Gastrocnemius medialis (tissue), 4 donors: ENCODE measurements around the gene SPATA13. TPM values are rescaled to one million over a fixed set of nuclear protein-coding genes. Genes with fewer than 3 reads are reported as not detected.

Experiments
- ATAC-seq, 2 donors: fragments of 150-250 bp; one replicate each; pipeline ENCODE4 v1.9.1; 2016
- DNase-seq, 2 donors: peaks; one replicate each; pipeline ENCODE4 v3.0.0-alpha.2; 2019
- H3K27ac ChIP-seq, 4 donors: fragments of 200-600 bp; sonication (generic); 1 replicate in 1 of 4; 2 replicates in 3 of 4; pipeline ENCODE4 v1.5.1; 2016 to 2018; ENCODE audit warnings: mild to moderate bottlenecking in 2 of 4, moderate library complexity in 1 of 4
- H3K27me3 ChIP-seq, 3 donors: fragments of 200-600 bp; sonication (generic) in 2 of 3; 1 replicate in 1 of 3; 2 replicates in 2 of 3; pipeline versions ENCODE4 v1.5.1 to v1.6.0; 2016 to 2019; ENCODE audit warnings: mild to moderate bottlenecking in 1 of 3, moderate library complexity in 1 of 3
- H3K36me3 ChIP-seq, 2 donors: fragments of 200-600 bp; sonication (generic) in 1 of 2; one replicate each; pipeline ENCODE4 v1.5.1; 2017 to 2018
- H3K4me1 ChIP-seq, 2 donors: fragments of 200-600 bp; sonication (generic) in 1 of 2; one replicate each; pipeline ENCODE4 v1.5.1; 2016 to 2017; ENCODE audit warnings: mild to moderate bottlenecking in 2 of 2
- H3K4me3 ChIP-seq, 4 donors: fragments of 200-600 bp; sonication (generic) in 3 of 4; 1 replicate in 1 of 4; 2 replicates in 3 of 4; pipeline ENCODE4 v1.5.1; 2016 to 2019; ENCODE audit warnings: mild to moderate bottlenecking in 2 of 4
- H3K9me3 ChIP-seq, 3 donors: fragments of 200-600 bp; sonication (generic) in 2 of 3; 1 replicate in 1 of 3; 2 replicates in 2 of 3; pipeline ENCODE4 v1.5.1; 2016 to 2019
- POLR2A ChIP-seq, 2 donors: fragments of 450-650 bp; IDR thresholded peaks; one replicate each; pipeline ENCODE4 v1.6.1; 2017; ENCODE audit warnings: antibody characterized with exemption in 2 of 2, mild to moderate bottlenecking in 2 of 2, moderate library complexity in 2 of 2
- in situ Hi-C, 4 donors: fragments of 200-750 bp; cut with MboI; loops; one replicate each; pipeline versions ENCODE4 v1.15.0 to v1.8.0; 2017; ENCODE audit warnings: low sequenced_read_pairs in 4 of 4
- intact Hi-C: fragments of 100-400 bp; cut with DNase I; formaldehyde crosslinking; loops from one replicate; pipeline ENCODE4 v1.15.1; 2023; ENCODE audit warnings: low total_unique reads
- total RNA-seq, 4 donors: library from RNA; depleted of rRNA; stranded (reverse); fragments of >200 nt; gene quantifications; one replicate each; pipeline versions ENCODE4 v1.1.0 to v1.2.3, GENCODE V29; 2016
- TF ChIP-seq, protein P1 (sequence below), 5 experiments: fragments of 450-650 bp in 3 of 5; fragments of 200-600 bp in 2 of 5; sonication (generic) in 2 of 5; IDR thresholded peaks in 4 of 5; conservative IDR thresholded peaks in 1 of 5; 1 replicate in 4 of 5; 2 replicates in 1 of 5; pipeline ENCODE4 v1.5.1; 2016 to 2019; ENCODE audit warnings: antibody characterized with exemption in 5 of 5, mild to moderate bottlenecking in 3 of 5, moderate library complexity in 3 of 5

The SPATA13 gene
- total RNA-seq, 4 donors from 2014 or later: 3.2 to 17.0 (median 5.8) TPM

DNA sequence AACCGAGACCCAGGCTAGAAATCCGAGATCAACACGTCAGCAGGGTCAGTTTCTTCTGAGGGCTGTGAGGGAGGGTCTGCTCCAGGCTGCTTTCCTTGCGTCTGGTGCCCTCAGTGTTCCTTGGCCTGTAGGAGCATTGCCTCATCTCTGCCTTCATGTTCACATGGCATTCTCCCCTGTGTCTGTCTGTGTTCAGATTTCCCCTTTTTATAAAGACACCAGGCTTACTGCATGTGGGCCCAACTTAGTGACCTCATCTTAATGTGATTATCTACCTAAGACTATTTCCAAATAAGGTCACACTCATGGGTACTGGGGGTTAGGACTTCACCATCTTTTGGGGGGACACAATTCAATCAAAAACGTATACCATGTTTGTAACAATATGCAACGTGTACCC, 91.6 kb downstream of the SPATA13 start:
- Histone ChIP-seq H3K4me3 (no peak overlapping the region), H3K9me3 (no peaks in the 10 kb centered on the region), H3K36me3 (no peaks in the 10 kb centered on the region), H3K4me1 (no peaks in the 10 kb centered on the region), H3K27ac (no peak overlapping the region), H3K27me3 (no peaks in the 10 kb centered on the region)
- DNase-seq: no peak
- TF ChIP-seq, protein P1, sequence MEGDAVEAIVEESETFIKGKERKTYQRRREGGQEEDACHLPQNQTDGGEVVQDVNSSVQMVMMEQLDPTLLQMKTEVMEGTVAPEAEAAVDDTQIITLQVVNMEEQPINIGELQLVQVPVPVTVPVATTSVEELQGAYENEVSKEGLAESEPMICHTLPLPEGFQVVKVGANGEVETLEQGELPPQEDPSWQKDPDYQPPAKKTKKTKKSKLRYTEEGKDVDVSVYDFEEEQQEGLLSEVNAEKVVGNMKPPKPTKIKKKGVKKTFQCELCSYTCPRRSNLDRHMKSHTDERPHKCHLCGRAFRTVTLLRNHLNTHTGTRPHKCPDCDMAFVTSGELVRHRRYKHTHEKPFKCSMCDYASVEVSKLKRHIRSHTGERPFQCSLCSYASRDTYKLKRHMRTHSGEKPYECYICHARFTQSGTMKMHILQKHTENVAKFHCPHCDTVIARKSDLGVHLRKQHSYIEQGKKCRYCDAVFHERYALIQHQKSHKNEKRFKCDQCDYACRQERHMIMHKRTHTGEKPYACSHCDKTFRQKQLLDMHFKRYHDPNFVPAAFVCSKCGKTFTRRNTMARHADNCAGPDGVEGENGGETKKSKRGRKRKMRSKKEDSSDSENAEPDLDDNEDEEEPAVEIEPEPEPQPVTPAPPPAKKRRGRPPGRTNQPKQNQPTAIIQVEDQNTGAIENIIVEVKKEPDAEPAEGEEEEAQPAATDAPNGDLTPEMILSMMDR (IDR thresholded peaks at IDR 0.05 in 4 of 5, conservative IDR thresholded peaks at IDR 0.05 in 1 of 5): no peak
- no peak for TF ChIP-seq POLR2A (IDR thresholded peaks at IDR 0.05)
- intact Hi-C loops: no loop called here
- ATAC-seq: no peak
- in situ Hi-C loops: no loop called here

DNA sequence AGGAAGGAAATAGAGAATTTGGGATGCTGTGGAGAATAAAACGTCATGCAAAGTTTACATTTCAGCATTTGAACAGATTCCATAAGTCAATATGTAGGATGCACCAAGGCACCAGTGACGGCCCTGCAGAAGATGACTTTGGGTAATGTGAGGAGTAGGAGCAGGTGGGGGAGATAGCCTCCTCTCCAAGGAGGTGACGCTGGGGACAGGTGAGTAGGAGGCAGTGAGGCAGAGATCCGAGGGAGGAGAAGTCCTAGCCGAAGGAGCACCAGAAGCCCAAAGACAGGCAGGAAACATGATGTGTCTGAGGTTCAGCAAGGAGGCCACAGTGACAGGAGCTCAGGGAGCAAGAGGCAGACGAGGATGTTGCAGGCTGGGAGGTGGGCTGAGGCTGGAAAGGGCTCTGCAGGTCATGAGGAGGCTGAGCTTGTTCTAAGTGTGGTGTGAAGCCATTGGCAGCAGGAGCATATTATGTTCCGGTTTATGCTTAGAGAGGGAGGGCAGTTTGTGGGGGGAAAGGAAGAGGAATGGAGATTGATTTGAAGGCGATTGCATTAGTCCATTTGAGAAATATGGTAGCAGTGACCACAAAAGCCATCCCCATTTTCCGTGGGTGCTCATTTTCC, 93.1 kb downstream of the SPATA13 start:
- intact Hi-C loops (no loop called here), in situ Hi-C loops (no loop called here)
- no peak for TF ChIP-seq POLR2A (IDR thresholded peaks at IDR 0.05)
- TF ChIP-seq, protein P1 (IDR thresholded peaks at IDR 0.05 in 4 of 5, conservative IDR thresholded peaks at IDR 0.05 in 1 of 5): no peak
- Histone ChIP-seq H3K36me3 (no peaks in the 10 kb centered on the region), H3K4me3 (no peak overlapping the region), H3K9me3 (no peaks in the 10 kb centered on the region), H3K4me1 (no peaks in the 10 kb centered on the region), H3K27ac (no peak overlapping the region), H3K27me3 (no peaks in the 10 kb centered on the region)
- no peak for DNase-seq
- ATAC-seq: no peak

DNA sequence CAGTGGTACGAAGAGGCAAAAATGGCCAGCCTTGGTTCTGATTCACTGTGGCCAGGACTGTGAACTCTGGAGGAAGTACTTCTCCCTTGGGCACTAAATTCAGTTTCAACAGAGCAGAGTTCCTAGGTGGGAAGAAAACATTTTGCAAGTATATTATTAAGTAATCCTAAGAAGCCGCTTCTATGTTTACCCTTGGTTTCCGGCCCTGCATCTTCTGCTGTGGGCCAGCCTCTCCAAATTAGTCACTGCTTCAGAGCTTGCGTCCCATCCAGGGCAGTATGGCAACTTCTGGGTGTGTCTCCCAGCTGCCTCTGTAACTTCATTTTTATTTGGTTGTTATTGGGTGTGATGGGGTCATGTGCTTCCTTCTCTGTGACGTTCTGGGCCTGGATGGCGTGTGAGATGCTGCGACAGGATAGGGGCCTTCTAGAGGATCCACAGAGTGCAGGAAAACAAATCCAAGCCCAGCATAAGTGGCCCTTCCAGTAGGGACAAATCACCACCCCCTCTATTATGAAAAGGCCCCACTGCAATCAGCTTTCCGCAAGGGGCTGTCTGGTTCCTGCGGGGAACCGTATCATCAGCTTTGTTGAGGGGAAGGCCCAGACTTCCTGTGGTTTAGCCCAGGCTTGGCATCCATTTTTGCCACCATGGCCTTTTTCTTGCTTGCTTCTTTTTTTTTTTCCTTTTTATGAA, 93.8 kb downstream of the SPATA13 start:
- in situ Hi-C loops (no loop called here), intact Hi-C loops (no loop called here)
- H3K27me3 ChIP-seq: no peaks in the 10 kb centered on the region
- ATAC-seq: no peak
- H3K36me3 ChIP-seq: no peaks in the 10 kb centered on the region
- TF ChIP-seq POLR2A (IDR thresholded peaks at IDR 0.05): no peak
- H3K4me3 ChIP-seq: no peak overlapping the region
- no peak for DNase-seq
- H3K4me1 ChIP-seq: no peaks in the 10 kb centered on the region
- H3K27ac ChIP-seq: no peak overlapping the region
- no peaks in the 10 kb centered on the region for H3K9me3 ChIP-seq

- DNase-seq (no peak), ATAC-seq (no peak)
- in situ Hi-C loops (no loop called here), intact Hi-C loops (no loop called here)
- Histone ChIP-seq H3K27me3 (no peaks in the 10 kb centered on the region), H3K4me3 (no peak overlapping the region), H3K27ac (no peak overlapping the region), H3K4me1 (peaks cover 0 to 3% of the 10 kb centered on the region in 2 donors), H3K9me3 (no peaks in the 10 kb centered on the region), H3K36me3 (no peaks in the 10 kb centered on the region)
- no peak for TF ChIP-seq POLR2A (IDR thresholded peaks at IDR 0.05)
- TF ChIP-seq, protein P1 (IDR thresholded peaks at IDR 0.05 in 4 of 5, conservative IDR thresholded peaks at IDR 0.05 in 1 of 5): no peak
Measured at GRCh38 chr13:24257497-24257896, 97.0 kb downstream of the SPATA13 start.

DNA sequence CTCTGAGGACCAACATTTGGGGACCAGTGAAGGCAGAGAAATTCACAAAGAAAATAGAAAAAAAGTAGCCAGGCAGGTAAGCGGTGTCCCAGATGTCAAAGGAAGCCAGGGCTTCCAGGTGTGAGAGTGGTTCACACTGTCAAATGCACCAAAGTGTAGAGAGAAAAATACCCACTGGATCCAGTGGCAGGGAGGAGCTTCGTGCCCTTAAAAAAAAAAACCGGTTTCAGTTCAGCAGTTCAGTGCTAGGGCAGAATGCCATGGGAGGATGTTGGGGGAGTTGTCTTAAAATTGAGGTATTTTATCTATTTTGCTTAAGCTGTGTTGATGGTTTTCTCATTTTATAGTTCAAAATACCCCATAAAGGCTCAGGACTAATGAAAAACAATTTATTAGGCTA, 101.0 kb downstream of the SPATA13 start:
- intact Hi-C loops: no loop called here
- no peak for DNase-seq
- no peaks in the 10 kb centered on the region for H3K27me3 ChIP-seq
- in situ Hi-C loops: no loop called here
- no peak overlapping the region for H3K4me3 ChIP-seq
- H3K9me3 ChIP-seq: no peaks in the 10 kb centered on the region
- no peaks in the 10 kb centered on the region for H3K36me3 ChIP-seq
- H3K4me1 ChIP-seq: peaks cover 3% of the 10 kb centered on the region in 2 donors
- TF ChIP-seq, protein P1 (IDR thresholded peaks at IDR 0.05 in 4 of 5, conservative IDR thresholded peaks at IDR 0.05 in 1 of 5): no peak
- no peak for TF ChIP-seq POLR2A (IDR thresholded peaks at IDR 0.05)
- peak overlapping the region in 1 of 4 donors; percentile 8 for H3K27ac ChIP-seq
- ATAC-seq: no peak
